Tongue (tissue), 3 donors: ENCODE data around the gene ATP1A1. TPM values are rescaled to one million over a fixed set of nuclear protein-coding genes. Genes with fewer than 3 reads are reported as not detected.

Experiments
- DNase-seq: peaks from one replicate; pipeline ENCODE4 v3.0.0-alpha.2; 2015
- small RNA-seq: library from RNA; depleted of rRNA; stranded (forward); fragments of <200 nt; gene quantifications from one replicate; pipeline ENCODE3, GENCODE V24; 2014; ENCODE audit warnings: low replicate concordance
- total RNA-seq: library from RNA; depleted of rRNA; stranded (reverse); fragments of >200 nt; gene quantifications from one replicate; pipeline ENCODE4 v1.2.3, GENCODE V29; 2014

Gene ATP1A1
- total RNA-seq, 1 donor from 2014 or later = 177 TPM

- DNase-seq = no peak
Measured at GRCh38 chr1:116440731-116441130, 67.7 kb downstream of the ATP1A1 start.

- no peak for DNase-seq
Measured at GRCh38 chr1:116445534-116445933, 72.5 kb downstream of the ATP1A1 start.

- DNase-seq = no peak
Measured at GRCh38 chr1:116446686-116447085, 73.6 kb downstream of the ATP1A1 start.

GRCh38 chr1:116448785-116449385, 75.8 kb downstream of the ATP1A1 start:
- no peak for DNase-seq

DNA sequence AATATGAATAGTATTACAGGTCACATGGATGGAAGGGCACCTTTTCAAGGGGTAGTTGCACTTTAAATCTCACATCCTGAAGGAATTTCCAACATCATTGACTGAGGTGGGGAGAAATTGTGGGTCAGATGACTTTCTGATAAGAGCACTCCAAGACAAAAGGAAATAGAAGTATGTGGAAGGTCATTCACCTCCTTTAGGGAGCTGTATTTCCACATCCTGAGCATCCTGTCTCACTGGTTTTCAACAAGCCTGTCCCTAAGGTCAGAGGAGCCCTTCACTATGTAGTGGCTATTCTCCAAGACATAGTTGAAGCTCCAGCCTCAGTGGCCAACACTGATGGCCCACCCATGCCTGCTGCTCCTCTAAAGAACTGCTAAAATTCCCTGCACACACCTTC, 76.5 kb downstream of the ATP1A1 start:
- no peak for DNase-seq

GRCh38 chr1:116451702-116452101, 78.7 kb downstream of the ATP1A1 start:
- DNase-seq = no peak

GRCh38 chr1:116453481-116453880, 80.4 kb downstream of the ATP1A1 start:
- DNase-seq = no peak

- DNase-seq = no peak
Measured at GRCh38 chr1:116453906-116454305, 80.9 kb downstream of the ATP1A1 start.

Small RNA genes lying within 50 kb of the gene (small RNA-seq; reads per million reads assigned to genes)
- gene RF00019 (not detected), gene RNU6-817P (not detected)

Other genes starting within 250 kb of the ATP1A1 start
- 20.6 TPM for gene CD58, start 197.8 kb downstream of the ATP1A1 start, total RNA-seq